Thoracic aorta (tissue), 2 donors: Measurements from ENCODE around the gene UNC13B. TPM values are rescaled to one million over a fixed set of nuclear protein-coding genes. Genes with fewer than 3 reads are reported as not detected.

Experiments
- ATAC-seq: fragments of 150-250 bp; one replicate; pipeline ENCODE4 v1.8.0; 2017; ENCODE audit warnings: low read depth; ENCODE audit not compliant: insufficient number of reproducible peaks, low FRiP score
- DNase-seq: peaks from one replicate; pipeline ENCODE4 v3.0.0-alpha.2; 2020; ENCODE audit warnings: low spot score
- H3K27ac ChIP-seq, 2 donors: fragments of 200-600 bp; sonication (generic); 1 replicate in 1 of 2; 2 replicates in 1 of 2; pipeline ENCODE4 v1.5.1; 2016; ENCODE audit warnings: mild to moderate bottlenecking in 2 of 2, moderate library complexity in 2 of 2
- H3K27me3 ChIP-seq: fragments of 200-600 bp; sonication (generic); replicated peaks from 2 replicates; pipeline ENCODE4 v1.6.0; 2016; ENCODE audit warnings: mild to moderate bottlenecking; ENCODE audit not compliant: insufficient read depth
- H3K36me3 ChIP-seq: fragments of 200-600 bp; sonication (generic); one replicate; pipeline ENCODE4 v1.5.1; 2016
- H3K4me1 ChIP-seq, 2 donors: fragments of 200-600 bp; sonication (generic); 1 replicate in 1 of 2; 2 replicates in 1 of 2; pipeline versions ENCODE4 v1.5.1 to v1.6.0; 2016; ENCODE audit warnings: low read depth in 2 of 2, mild to moderate bottlenecking in 1 of 2; ENCODE audit not compliant: control insufficient read depth in 1 of 2
- H3K4me3 ChIP-seq: fragments of 200-600 bp; sonication (generic); 2 replicates; pipeline ENCODE4 v1.5.1; 2016; ENCODE audit warnings: mild to moderate bottlenecking
- H3K9me3 ChIP-seq: fragments of 200-600 bp; sonication (generic); 2 replicates; pipeline ENCODE4 v1.5.1; 2016
- total RNA-seq, 2 donors: library from RNA; depleted of rRNA; stranded (reverse); fragments of >200 nt; gene quantifications; one replicate each; pipeline versions ENCODE4 v1.1.0 to v1.2.3, GENCODE V29; 2016
- TF ChIP-seq, protein P1 (sequence below): fragments of 200-600 bp; sonication (generic); IDR thresholded peaks from one replicate; pipeline ENCODE4 v1.5.1; 2019; ENCODE audit warnings: antibody characterized with exemption

The UNC13B gene
- total RNA-seq, 2 donors from 2014 or later = 38.1 to 47.4 TPM

DNA sequence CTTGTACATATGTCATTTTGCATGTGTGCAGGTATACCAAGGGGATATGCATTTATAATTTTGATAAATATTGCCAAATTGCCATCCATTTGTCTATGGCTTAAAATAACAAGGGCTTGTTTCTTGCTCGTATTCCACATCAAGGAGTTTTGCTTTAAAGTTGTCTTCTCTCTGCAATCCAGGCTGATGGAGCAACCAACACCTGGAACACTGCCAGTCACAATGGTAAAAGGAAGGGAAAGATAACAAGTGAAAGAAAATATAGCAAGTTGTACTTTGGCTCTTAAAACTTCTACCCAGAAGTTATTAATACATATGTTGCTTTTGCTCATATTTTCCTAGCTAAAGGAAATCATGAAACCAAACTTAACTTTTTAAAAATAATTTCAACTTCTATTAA, 156.9 kb downstream of the UNC13B start:
- Histone ChIP-seq H3K4me3 (no peak overlapping the region), H3K4me1 (peaks cover 8 to 16% of the 10 kb centered on the region in 2 donors), H3K27me3 (no peaks in the 10 kb centered on the region), H3K9me3 (no peaks in the 10 kb centered on the region), H3K36me3 (no peaks in the 10 kb centered on the region), H3K27ac (peak overlapping the region; percentile 49 to 53)
- TF ChIP-seq, protein P1, sequence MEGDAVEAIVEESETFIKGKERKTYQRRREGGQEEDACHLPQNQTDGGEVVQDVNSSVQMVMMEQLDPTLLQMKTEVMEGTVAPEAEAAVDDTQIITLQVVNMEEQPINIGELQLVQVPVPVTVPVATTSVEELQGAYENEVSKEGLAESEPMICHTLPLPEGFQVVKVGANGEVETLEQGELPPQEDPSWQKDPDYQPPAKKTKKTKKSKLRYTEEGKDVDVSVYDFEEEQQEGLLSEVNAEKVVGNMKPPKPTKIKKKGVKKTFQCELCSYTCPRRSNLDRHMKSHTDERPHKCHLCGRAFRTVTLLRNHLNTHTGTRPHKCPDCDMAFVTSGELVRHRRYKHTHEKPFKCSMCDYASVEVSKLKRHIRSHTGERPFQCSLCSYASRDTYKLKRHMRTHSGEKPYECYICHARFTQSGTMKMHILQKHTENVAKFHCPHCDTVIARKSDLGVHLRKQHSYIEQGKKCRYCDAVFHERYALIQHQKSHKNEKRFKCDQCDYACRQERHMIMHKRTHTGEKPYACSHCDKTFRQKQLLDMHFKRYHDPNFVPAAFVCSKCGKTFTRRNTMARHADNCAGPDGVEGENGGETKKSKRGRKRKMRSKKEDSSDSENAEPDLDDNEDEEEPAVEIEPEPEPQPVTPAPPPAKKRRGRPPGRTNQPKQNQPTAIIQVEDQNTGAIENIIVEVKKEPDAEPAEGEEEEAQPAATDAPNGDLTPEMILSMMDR = no peak
- DNase-seq (no peak), ATAC-seq (no peak)

DNA sequence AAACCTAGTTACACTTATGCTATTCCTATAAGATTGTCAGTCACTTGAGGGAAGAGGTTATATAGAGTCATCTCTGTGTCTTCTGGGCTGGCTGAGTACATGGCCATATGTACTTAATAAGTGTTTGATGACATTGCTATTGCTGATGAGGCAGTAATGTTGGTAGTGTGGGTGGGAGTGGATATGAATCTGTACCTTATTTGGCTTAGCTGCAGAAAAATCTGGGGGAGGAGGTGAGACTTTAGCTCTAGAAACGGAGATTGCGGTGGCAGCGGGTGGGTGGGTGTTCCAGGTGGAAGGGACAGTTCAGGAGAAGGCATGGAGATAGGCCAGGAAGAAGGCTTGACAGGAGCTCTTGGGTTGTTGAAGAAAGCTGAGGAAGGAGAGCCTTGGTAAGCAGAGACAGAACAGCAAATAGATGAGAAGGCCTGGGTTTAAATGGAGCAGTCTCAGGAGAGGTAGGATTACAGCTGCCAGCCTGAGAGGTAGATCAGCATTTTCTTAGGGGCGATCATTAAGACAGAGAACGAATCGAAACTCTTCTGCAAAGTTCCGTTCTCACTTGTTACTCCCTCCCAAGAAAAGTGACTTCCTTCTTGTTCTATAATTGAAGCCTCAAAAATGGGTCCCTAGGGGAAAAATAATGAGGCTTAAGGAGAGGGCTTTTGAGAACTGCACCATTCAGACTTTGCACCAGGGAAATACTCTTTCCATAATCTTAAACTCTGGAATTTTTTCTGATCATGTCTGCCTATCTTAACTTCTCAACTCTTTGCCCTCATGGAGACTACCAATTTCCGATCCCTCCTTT, 160.5 kb downstream of the UNC13B start:
- TF ChIP-seq, protein P1 = no peak
- H3K4me3 ChIP-seq = no peak overlapping the region
- H3K36me3 ChIP-seq = no peaks in the 10 kb centered on the region

DNA sequence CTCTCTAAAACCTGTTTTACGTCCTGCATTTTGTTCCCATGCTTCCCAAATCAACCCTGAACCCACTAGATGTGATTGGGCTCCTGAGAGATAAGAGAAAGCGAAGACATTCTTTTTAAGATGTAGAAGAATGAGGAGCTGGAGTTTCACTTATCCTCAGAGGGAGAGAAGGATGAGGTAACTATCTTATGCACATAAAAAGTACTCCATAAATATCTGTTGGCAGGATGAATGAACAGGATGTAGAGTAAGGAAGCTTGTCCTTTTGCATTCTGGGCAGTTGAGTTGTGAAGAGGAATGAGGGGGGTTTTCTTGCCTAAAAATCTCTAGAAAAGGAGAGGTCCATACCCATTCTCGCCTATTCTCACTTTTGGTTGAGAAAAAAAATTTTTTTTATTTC, 163.2 kb downstream of the UNC13B start:
- DNase-seq (no peak), ATAC-seq (no peak)
- Histone ChIP-seq H3K4me3 (no peak overlapping the region), H3K4me1 (no peaks in the 10 kb centered on the region), H3K36me3 (no peaks in the 10 kb centered on the region), H3K27ac (no peak overlapping the region), H3K27me3 (no peaks in the 10 kb centered on the region), H3K9me3 (no peaks in the 10 kb centered on the region)
- TF ChIP-seq, protein P1 = no peak

More for the DNA sequence above, 160.5 kb downstream of the UNC13B start:
- no peaks in the 10 kb centered on the region for H3K27me3 ChIP-seq
- H3K4me1 ChIP-seq = peaks cover 8% of the 10 kb centered on the region in 2 donors
- no peaks in the 10 kb centered on the region for H3K9me3 ChIP-seq
- H3K27ac ChIP-seq = no peak overlapping the region
- ATAC-seq (no peak), DNase-seq (no peak)

DNA sequence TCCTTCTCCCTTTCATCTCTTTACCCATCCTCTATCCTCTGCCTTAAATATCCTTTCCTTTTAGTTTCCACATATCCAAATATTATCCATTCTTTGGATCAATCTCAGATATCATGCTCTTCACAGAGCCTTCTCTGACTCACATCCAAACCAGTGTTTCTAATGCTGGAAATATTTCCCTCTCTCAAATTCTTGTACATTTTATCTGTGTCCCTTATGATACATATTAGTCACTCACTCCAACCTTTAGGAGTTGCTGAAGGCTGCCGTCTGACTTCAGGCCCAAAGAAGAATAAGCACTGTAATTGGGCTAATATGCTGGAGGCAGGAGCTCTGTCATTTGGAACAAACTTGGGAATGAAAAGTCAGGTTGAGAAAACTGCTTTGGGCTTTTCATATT, 171.7 kb downstream of the UNC13B start:
- no peak for ATAC-seq
- Histone ChIP-seq H3K4me1 (no peaks in the 10 kb centered on the region), H3K27me3 (no peaks in the 10 kb centered on the region), H3K36me3 (no peaks in the 10 kb centered on the region), H3K4me3 (no peak overlapping the region), H3K9me3 (no peaks in the 10 kb centered on the region), H3K27ac (no peak overlapping the region)
- TF ChIP-seq, protein P1 = no peak
- DNase-seq = no peak

DNA sequence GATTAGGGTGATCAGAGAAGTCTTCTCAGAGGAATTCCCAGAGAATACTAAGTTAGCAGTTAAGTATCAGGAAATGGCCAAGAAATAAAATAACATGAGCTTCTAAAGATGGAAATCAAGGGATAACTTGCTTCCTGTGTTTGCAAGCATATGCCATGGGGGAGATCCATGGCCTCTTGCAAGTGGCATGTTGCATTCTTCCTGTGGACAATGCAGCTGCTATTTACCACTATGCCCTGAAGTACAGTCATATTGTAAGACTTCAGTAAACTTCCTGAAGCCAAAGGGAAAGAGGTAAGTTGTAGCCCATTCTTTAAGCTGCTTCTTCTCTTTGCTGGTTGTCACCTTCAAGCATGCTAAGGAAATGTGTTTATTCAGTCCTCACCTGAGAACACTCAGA, 173.4 kb downstream of the UNC13B start:
- Histone ChIP-seq H3K4me1 (peaks cover 0 to 5% of the 10 kb centered on the region in 2 donors), H3K4me3 (no peak overlapping the region)
- ATAC-seq = no peak

More for the DNA sequence above, 173.4 kb downstream of the UNC13B start:
- Histone ChIP-seq H3K27ac (no peak overlapping the region), H3K27me3 (no peaks in the 10 kb centered on the region), H3K9me3 (no peaks in the 10 kb centered on the region), H3K36me3 (no peaks in the 10 kb centered on the region)
- no peak for DNase-seq
- TF ChIP-seq, protein P1 = no peak
